NCI-H1092 treated with DMSO at 0.1 percent for 48 hours (cell line): ENCODE results near the gene LDAF1.
"Not testable (repeated sequence)": the region's sequence is repeated elsewhere in the genome, so short reads cannot be mapped to it uniquely, and the experiment has no call there.

Experiments used
- DNase-seq: peaks from one replicate; lab custom pipeline; 2025; lab: John Stamatoyannopoulos, UW

Gene LDAF1

DNA sequence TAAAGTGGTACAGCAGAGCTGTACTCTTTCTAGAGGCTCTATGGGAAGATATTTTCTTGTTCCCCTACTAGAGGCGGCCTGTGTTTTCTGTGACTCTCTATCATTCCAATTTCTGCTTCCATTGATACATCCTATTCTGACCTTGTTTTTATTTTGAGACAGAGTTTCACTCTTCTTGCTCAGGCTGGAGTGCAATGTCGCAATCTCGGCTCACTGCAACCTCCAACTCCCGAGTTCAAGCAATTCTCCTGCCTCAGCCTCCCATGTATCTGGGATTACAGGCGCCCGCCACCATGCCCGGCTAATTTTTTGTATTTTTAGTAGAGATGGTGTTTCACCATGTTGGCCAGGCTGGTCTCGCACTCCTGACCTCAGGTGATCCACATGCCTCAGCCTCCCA, 36.9 kb downstream of the LDAF1 start:
- not testable (repeated sequence) for DNase-seq

- no peak for DNase-seq
Measured at GRCh38 chr16:21197112-21197511, 38.6 kb downstream of the LDAF1 start.

GRCh38 chr16:21197621-21198020, 39.1 kb downstream of the LDAF1 start:
- no peak for DNase-seq

DNA sequence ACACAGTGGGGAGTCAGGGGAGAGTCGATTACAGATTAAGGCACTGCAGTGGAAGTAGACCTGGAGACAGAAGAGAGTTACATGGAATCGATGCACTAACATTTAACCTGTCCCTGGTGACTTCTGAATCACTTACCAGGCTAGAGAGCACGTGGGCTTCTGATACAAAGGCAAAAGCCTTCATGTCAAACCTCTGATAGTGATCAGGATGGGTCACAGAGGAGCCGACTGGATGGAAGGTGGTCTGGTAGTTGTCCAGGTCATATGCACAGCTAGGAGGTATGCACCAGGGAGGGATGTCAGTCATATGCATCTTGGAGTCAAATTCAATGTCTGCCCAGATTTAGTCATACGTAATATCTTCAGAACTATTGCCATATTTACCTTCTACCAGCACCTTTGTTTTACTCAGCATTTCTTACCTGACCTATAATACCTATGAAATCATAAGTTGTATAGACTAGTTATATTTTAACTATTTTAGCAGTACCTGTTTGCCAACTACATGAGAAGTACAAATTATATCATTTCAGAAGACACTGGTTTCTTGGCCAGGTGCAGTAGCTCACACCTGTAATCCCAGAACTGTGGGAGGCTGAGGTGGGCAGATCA, 41.2 kb downstream of the LDAF1 start:
- no peak for DNase-seq

DNA sequence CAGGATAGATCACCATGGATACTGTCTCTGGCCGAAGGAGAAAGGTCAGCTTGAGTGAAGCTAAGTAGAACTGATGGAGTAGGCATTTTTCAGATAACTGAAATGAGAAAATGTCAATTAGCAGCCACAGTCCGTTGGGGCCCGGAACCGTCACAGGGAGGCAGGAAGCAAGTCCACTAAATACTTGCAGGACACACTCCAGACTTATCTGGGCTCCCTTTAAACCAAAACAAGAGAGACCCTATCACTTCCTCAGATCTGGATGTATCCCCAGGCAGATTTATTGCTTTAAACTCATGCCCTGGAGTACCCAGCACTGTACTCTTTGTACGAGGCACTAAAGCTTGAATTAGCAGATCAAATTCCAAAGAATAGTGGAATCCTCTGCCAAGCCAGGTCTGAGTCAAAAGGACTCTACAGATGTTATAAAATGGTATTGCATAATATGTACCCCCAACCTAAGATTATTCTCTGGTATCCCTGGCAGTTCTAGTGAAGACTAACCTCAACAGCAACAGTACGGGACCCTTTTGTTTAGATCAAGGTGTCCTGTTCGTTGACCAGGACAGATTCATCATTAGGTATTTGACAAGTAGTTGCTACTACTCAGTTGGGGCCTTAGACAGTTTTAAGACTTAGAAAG, 44.8 kb downstream of the LDAF1 start:
- DNase-seq = no peak

DNA sequence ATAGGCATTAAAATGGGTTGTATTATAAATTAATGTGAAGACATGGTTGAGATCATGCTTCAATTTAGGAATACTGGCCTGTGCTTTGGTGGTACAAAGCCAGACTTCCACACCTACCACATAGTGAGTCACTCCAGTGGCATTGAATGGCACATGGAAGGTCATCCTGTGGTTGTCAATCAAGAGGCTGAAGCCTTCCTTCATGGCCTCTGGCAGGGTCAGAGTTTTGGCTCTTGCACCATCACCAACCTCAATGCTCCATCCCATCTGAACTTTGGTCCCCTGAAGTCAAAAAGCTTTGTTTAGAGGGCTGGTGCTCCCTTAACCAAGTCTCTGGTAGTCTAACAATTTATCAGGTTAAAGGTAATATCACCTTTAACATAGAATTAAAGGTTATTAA, 46.8 kb downstream of the LDAF1 start:
- DNase-seq = no peak

DNA sequence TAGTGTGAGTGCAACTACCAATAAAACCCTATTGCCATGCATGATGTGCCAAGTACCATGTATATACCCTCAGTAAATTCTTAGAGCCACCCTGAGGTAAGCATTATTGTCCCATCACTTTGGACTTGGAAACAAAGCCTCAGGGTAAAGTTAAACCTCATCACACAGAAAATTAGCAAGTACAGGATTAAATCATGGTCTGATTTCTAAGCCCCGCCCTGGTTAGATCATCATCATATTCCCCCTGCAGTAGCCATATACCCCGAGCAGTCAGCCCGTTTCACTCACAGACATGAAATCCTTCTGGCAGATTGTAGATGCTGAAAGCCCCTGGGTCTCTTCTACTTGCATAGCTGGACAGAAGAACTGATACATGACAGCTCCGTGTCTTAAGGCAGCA, 48.1 kb downstream of the LDAF1 start:
- DNase-seq = no peak

DNA sequence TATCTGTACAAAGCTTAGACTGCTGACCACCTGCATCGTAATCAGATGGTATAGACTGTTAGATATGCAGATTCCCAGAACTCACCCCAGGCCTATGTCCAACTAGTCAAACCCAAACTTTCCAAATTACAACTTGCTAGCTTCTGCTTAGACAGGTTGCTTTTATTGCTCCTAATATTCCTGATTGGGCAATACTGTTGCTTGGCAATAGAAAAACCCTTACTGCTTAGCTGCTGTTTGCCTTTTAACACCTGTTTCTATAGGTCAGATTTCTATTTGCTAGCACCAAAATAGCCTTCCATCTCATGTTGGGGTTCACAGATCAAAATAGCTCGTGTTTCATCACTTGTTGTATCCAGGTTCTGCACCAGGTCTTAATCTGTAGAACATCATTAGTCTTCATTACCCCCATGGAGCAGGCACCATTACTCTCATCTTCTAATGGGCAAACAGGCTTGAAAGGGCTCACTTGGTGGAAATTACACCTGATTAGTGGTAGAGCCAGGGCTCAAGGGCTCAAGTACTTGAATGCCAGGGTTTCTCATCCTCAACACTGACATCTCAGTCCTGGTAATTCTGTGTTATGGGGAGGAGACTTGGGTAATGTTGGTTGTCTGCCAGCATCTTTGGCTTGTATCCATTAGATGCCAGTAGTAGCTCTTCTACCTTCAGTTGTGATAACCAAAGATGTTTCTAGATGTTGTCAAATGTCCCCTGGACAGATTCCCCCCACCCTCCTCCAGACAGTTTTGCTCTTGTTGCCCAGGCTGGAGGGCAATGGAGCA, 50.2 kb downstream of the LDAF1 start:
- no peak for DNase-seq

- DNase-seq = no peak
Measured at GRCh38 chr16:21211486-21211885, 53.0 kb downstream of the LDAF1 start, which contains the start of gene ZP2. Gene ZP2, minus strand, starts transcription at chr16:21211574. Its CDS starts 27 bp downstream, at chr16:21211547.

DNA sequence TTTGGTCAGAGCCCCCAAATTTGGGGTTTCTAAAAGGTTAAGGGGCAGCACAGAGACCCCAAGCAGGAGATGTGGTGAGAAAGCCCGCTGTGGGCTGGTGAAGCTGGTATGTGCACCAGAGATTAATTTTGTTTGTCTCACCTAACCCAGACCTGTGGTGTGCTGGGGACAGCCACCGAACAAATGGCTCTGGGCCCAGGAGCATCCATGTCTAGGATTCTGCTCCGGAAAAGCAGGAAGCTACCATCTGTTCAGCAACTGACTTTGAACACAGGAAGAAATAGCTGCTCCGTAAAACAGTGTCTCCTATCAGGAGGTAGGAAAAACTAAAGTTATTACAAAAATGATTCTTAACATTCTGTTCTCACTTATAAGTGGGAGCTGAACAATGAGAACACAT, 55.6 kb downstream of the LDAF1 start:
- DNase-seq = no peak

DNA sequence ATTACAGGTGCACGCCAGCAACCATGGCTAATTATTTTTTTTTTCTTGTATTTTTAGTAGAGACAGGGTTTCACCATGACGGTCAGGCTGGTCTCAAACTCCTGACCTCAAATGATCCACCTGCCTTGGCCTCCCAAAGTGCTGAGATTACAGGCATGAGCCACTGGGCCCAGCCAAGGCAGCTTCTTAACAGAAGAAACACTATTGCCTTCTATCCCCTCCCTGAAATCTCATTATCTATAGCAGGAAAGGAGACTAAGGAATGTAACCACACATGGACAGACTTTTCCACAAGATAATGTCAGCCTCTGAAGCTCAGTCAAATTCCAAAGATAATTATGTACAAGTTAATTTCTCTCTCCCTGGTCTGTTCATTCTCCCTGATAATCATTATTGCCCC, 58.6 kb downstream of the LDAF1 start:
- no peak for DNase-seq

GRCh38 chr16:21218153-21218552, 59.7 kb downstream of the LDAF1 start:
- DNase-seq = no peak

DNA sequence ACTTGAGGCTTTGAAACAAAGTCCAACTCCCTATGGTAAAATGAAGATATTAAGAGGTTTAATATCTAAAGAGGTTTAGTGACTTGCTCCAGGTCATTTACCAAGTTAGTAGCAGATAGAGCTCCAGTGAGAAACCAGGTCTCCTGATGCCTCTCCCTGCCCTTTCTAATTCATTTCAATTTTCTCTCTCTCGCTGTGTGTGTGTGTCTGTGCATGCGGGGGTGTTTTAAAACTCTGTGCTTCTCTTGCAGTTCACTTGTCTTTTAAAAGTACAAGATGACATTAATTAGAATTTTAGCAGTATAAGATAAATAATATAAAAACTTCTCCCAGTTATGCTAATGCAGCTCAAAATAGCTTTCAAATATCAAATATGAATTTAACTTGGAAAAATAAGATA, 61.1 kb downstream of the LDAF1 start:
- DNase-seq = no peak

DNA sequence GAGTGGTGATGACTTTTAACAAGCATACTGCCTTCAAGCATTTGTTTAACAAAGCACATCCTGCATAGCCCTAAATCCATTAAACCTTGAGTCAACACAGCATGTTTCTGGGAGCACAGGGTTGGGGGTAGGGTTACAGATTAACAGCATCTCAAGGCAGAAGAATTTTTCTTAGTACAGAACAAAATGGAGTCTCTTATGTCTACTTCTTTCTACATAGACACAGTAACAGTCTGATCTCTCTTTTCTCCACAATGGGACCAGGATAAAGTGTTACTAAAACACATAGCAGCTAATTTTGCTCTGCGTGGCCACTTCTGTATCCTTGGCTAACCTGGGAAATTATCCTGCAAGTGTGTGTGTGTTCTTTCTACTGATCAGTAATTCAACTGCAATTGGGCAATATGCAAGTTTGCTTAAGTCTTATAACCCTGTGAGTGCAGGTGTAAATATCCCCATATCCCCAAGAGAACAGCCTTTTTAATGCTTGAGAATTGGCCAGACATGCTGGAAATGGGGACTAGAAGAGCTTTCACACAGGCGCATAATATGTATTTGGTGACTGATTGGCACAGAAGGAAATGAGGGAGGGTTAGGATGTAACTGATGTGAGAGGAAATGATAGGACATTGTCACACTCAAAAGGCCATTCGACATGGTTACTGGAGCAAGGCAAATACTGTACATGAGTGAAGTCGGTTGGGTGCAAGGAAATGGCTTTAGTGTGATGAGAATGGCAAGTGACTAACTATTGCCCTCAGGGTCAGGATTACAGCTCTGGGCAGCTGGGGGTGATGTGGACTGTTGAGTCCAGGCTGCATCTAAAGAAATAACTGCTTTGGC, 64.2 kb downstream of the LDAF1 start:
- peak; percentile 14 for DNase-seq

DNA sequence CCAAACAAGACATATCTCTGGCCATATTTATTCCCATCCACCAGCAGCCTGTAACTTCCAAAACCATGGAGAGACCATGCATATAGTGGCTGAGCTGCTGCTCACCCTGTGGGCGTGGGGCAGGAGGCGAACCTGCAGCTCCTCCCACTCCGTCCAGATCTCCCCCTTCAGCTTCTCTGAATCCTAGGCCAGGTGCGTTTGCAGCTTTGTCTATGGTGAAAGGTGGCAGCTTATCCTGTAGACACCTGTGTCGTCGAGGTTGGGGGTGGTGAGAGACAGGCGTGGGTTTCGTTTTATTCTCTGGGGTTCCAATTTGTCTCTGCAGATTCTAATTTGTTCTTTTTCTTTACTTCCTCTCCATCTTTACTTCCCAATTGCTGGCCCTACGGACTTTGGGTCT, 65.3 kb downstream of the LDAF1 start:
- no peak for DNase-seq

- DNase-seq = no peak
Measured at GRCh38 chr16:21224800-21225199, 66.3 kb downstream of the LDAF1 start.

GRCh38 chr16:21226749-21227148, 68.3 kb downstream of the LDAF1 start:
- no peak for DNase-seq

- no peak for DNase-seq
Measured at GRCh38 chr16:21227866-21228265, 69.4 kb downstream of the LDAF1 start.

DNA sequence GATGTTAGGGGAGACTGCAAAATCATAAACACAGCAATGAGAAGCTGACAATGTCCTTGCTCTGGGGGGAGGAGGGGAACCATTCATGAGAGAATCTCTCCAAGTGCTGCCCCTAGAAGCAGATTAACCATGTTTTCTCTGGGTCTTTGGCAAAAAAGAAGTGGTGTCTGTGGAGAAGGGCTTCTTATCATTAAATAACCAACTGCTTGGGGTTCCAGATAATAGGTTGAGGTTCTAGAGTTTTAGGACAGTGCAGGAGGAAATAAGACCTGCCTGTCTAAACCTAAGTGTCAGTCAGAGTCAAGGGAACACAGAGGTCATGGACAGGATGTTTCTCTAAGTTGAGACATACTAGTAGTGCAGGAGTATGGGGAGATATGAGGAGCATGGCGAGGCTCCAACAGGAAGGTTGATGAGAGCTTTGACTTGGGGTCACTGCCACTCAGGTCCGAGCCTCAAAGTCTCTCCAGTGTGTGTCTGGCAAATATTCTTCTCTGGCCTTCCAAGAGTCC, 69.9 kb downstream of the LDAF1 start:
- no peak for DNase-seq
